Measurements from ENCODE around the gene IGDCC3.

Gene IGDCC3

DNA sequence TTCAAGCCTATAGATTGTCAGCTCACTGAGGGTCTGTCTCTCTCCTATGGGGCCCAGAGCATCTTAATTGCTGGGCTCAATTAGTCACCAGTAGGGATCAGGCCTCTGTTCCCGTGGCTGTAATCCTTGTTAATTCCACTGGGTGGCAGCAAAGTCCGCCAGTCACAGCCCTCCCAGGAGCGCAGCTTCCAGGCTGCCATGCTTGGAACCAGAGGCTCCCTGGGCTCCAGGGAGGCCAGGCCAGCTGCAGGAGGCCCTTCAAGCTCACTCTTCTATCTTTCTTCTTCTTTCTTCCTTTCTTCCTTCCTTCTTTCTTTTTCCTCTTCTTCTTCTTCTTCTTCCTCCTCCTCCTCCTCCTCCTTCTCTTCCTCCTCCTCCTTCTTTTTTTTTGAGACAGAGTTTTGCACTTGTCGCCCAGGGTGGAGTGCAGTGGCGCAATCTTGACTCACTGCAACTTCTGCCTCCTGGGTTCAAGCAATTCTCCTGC is 58.9 kb downstream of the IGDCC3 start:
- DNase-seq: peak; percentile 63 to 92

DNA sequence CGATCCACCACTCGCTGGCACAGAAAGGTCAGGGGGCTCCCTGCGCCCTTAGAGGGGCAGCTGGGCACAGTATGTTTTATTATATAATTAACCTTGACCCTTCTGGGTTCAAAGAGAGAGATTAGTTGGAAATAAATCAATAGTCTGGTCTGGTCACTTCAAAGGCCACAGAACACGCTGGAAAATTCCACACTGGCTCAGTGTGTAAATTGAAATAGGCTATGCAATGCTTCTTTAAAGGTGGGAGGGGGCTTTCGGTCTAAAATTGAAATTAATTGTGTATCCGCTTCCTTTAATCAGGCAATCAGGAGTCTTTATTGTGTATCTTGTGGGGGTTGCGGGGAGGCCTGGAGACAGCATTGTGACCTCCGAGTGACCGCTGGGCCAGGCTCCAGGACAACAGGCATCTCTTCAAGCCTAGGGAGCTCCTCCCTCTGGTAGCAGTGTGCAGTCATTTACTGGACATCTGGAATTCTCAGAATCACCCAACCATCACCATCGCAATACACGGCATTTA is 65.3 kb downstream of the IGDCC3 start:
- DNase-seq: no peak

DNA sequence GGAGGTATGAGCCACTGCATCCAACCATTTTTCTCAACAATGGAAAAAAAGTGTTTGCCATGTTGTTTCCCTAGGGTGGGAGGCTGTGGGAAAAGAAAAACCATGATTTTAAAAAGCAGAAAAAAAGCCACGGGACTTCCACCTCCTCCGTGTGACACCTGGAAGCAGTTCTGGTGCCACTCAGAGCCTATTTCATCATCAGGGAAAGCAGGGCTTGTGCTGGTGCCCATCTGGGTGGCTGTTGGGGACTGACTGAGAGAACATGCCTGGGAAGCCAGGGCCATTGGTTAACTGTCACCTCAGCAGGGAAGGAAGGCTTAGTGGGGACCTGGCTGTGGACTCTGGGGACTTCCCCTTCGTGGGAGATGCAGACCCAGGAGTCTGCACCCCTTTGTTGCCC is 66.0 kb downstream of the IGDCC3 start:
- no peak for DNase-seq

DNA sequence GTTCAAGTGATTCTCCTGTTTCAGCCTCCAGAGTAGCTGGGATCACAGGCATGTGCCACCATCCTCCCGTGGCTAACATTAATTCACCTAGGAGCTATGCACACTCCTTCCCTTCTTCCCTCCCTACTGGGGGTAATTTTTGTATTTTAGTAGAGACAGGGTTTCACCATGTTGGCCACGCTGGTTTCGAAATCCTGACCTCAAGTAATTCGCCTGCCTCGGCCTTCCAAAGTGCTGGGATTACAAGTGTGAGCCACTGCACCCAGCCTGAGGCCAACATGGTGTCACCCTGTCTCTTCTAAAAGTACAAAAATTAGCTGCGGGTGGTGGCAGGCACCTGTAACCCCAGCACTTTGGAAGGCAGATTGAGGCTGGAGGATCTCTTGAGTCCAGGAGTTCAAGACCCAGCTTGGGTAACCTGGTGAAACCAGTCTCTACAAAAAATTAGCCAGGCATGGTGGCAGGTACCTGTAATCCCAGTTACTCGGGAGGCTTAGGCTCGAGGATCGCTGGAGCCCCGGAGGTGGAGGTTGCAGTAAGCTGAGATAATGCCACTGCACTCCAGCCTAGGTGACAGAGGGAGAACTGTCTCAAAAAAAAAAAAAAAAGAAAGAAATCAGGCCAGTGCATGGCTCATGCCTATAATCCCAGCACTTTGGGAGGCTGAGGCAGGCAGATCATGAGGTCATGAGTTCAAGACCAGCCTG is 67.2 kb downstream of the IGDCC3 start:
- DNase-seq: no peak

DNA sequence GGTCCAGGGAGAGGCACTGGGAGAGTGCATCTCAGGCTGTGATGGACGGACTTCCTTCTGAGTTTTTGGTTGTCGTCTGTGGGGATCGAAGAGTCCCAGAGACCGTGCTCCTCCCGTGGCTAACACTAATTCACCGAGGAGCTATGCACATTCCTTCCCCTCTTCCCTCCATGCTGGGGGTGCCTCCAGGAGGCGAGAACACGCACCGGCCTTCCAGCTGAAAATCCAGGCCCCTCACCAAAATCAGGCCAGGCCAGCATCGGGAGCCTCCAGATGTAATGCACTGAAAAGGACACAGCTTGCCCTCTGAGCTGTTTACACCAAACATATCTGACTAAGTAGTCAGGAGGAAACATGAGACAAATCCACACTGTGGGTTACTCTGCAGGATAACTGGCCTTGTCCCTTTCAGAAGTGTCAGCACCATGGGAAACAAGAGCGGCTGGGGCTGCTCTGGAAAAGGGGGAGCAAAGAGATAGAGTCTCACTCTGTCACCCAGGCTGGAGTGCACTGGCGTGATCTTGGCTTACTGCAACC is 67.9 kb downstream of the IGDCC3 start:
- DNase-seq: no peak

DNA sequence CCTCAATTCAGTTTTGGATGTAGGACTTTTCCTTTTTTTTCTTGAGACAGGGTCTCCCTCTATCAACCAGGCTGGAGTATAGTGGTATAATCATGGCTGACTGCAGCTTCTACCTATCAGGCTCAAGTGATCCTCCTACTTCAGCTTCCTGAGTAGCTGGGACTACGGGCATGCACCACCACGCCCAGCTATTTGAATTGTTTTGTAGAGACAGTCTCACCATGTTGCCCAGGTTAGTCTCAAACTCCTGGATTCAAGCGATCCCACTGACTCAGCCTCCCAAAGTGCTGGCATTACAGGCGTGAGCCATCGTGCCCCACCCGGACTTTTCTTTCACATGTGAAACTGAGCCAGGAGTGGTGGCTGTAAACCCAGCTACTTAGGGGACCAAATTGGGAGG is 69.8 kb downstream of the IGDCC3 start:
- no peak for DNase-seq

DNA sequence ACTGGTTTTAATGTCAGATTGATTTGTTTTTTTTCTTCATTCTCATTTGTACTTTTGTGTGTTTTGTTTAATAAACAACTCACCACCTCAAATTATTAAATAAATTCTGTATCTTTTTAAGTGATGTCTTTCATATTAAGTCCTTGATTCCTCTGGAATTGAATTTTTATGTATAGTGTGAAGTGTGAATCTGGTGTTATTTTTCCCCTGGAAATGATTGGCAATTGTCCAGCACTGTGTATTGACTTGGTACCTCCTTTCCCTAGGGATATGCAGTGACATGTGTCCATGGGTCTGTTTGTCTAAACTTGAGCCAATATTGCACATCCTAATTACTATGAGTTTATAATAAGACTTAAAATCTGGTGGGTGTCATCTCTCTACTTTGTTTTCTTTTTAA is 71.3 kb downstream of the IGDCC3 start:
- no peak for DNase-seq

DNA sequence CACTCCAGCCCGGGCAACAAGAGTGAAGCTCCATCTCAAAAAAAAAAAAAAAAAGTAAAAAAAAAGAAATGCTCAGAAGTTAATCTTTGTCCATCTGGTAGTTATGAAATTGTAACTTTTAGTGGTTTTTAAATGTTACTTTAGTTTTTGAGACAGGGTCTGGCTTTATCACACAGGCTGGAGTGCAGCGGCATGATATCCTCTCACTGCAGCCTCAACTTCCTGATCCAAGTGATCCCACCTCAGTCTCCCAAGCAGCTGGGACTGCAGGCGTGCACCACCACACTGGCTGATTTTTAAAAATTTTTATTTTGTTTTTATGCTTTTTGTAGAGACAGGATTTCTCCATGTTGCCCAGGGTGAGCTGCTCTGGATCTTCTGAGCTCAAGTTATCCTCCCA is 72.0 kb downstream of the IGDCC3 start:
- peak in 1 of 2 donors; percentile 10 for DNase-seq

DNA sequence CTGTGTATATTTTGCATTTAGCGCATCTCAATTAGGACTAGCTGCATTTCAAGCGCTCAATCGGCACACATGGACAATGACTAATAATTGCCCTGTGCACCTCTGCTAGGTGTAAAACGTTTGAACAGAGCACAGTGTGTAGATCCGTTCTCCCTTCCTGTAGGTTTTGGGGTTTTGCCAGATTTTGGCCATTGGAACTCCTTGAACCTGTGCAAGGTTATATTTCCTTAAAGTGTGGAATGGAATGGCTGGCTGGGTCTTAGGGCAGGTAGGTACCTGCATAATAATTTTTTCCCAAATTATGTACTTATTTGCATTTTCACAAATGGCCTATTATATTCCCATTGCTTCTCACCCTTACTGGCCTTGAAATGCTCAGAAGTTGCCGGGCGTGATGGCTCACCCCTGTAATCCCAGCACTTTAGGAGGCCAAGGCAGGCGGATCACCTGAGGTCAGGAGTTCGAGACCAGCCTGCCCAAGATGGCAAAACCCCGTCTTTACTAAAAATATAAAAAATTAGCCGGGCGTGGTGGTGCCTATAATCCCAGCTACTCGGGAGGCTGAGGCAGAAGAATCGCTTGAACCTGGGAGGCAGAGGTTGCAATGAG is 72.5 kb downstream of the IGDCC3 start:
- DNase-seq: no peak

DNA sequence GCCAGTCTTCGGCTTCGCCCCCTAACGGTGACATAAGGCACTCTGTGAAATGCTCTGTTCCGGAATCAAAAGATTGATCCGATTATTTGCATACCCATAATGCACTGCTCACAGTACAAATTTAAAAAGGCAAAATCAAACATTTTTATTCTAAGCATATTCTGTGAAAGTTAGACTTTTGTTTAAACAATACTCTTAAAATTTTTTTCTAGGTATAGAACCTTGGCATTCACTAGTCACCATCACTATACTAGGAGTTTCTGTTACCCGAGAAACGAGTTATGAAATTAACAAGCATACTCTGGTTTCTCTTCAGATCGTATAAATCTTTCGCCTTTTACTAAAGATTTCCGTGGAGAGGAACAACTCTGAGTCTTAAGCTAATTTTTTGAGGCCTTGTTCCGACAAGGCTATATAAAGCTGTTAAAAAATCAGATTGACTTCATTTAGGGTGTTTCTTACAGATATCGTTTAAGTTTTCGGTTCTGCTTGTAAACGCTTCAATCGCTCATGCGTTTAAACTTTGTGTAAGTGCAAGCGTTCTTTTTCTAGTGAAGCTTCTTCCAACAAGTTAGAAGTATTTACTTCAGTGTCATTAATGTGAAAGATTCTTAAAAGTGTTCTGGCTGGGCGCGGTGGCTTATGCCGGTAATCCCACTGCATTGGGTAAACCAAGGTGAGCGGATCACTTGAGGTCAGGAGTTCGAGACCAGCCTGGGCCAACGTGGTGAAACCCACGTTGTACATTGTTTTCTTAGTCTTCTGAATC is 73.2 kb downstream of the IGDCC3 start, which contains the start of gene RNU5B-1:
TSS of gene RNU5B-1 (plus strand) at position 297 of the 769 bp plus-strand sequence.
- DNase-seq: peak; percentile 95 to 97

DNA sequence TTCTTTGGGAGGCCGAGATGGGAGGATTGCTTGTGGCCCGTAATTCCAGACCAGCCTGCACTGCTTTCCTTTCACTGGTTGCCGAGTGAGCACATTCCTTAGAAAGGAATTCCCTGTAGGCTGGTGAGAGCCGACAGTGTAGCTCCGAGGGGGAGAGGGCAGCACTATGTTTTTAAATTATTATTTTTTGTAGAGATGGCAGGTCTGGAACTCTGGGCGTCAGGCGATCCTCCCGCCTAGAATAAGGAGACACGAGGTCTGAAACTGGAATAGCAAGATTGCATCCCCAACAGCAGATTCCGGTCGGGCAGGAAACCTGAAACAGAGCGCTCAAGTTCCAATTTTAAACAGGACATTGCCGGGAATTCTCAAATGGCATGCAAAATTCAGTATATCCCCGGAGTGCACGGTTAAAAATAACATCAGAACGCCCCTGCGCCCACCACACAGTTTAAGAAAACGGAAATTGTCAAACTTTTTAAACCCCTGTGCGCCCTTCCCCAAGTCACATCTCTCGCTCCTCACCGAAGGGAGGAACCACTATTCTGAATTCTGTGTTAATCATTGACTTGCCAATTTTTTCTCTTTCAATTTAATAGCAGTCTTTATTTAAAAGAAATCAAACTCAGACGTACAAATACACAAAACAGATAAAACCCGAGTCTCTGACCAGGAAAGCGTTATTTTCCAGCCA is 74.0 kb downstream of the IGDCC3 start:
- peak in 1 of 2 donors; percentile 12 for DNase-seq

DNA sequence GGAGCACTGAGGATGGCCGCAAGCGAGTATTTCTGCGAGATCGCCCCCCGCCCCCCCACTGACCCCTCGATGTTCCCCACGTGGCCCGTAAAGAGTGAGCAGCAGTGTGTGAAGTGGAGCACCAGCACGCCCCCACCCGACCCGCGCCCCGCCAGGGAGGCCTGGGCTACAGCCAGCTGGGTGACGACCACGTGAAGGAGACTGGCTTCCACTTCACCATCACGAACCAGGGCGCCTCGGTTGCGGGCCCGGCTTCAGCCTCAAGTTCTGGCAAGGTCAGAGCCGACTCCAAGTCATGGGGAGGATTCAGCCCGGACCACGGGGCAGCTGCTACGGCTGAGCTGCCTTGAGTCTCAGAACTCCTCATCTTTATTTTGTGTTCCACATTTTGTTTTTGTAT is 75.7 kb downstream of the IGDCC3 start:
- no peak for DNase-seq

DNA sequence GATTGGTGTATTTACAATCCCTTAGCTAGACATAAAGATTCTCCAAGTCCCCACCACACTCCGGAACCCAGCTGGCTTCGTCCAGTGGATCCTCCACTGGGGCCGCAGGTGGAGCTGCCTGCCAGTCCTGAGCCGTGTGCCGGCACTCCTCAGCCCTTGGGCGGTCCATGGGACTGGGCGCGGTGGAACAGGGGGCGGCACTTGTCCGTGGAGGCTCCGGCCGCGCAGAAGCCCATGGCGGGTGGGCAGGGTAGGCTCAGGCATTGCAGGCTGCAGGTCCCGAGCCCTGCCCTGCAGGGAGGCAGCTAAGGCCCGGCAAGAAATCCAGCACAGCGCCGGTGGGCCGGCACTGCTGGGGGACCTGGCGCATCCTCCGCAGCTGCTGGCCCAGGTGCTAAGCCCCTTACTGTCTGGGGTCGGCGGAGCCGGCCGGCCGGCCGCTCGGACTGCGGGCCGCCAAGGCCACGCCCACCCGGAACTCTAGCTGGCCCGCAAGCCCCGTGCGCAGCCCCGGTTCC is 76.8 kb downstream of the IGDCC3 start:
- DNase-seq: no peak

DNA sequence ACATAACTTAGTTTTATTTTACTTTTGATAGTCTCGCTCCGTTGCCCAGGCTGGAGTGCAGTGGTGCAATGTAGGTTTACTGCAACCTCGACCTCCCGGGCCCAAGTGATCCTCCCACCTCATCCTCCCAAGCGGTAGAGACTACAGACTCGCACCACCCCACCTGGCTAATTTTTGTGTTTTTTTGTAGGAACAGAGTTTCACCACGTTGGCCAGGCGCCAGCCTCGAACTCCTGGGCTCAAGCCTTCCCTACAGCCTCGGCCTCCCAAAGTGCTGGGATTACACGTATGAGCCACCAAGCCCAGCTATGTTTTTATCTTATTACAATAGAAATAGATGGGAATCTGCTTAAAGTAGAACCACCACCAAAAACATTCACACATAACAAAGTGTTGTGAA is 79.1 kb downstream of the IGDCC3 start:
- no peak for DNase-seq

DNA sequence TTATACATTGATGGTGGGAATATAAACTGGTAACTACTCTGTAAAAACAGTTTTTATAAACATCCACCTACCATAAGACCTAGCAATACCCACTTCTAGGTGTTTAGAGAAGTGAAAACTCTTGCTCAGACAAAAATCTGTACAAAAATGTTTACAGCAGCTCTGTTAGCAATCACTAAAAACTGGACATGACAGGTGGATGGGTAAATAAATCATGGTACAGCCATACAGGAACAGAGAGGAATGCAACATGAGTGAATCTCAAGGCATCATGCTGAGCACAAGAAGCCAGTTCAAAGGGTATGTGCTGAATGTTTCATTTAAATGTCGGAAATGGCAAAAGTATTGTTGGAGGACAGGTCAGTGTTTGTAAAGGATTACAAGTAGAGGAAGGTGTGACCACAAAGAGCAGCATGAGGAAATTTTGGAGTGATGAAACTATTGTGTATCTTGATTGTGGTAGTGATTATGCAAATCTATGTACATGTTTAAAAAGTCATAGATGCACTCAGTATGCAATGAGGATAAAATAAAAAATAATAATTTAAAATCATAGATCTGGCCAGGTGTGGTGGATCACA is 84.8 kb downstream of the IGDCC3 start:
- DNase-seq: no peak

DNA sequence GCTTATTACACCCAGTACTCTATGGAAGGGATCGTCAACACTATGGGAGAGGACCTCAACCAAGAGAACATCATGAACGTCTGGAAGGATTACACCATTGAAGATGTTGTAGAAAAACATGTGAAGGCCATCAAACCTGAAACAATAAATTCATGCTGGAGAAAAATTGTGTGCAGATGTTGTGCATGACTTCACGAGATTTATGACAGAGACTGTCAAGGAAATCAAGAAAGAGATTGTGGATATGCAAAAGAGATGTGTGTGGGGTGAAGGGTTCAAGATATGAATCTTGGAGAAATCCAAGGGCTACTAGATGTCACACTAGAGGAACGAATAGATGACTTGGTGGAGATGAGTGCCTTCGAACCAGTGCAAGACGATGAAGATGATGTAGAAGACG is 87.6 kb downstream of the IGDCC3 start:
- DNase-seq: no peak

DNA sequence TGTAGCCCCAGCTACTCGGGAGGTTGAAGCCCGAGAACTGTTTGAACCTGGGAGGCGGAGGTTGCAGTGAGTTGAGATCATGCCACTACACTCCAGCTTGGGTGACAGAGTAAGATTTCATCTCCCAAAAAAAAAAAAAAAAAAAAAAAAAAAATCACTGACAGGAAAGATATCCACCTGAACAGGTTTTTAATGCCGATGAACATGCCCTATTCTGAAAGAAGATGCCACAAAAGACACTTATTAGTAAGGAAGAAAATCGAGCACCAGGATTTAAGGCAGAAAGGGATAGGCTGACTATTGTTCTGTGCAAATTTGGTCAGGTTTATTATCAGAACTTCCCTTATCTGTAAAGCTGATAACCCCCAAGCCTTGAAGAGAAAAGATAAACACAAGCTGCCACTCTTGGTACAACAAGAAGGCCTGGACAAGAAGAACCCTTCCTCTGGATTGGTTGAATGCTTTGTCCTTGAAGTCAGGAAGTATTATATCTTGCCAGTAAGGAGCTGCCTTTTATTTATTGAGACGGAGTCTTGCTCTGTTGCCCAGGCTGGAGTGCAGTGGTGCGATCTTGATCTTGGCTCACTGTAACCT is 88.4 kb downstream of the IGDCC3 start:
- no peak for DNase-seq

DNA sequence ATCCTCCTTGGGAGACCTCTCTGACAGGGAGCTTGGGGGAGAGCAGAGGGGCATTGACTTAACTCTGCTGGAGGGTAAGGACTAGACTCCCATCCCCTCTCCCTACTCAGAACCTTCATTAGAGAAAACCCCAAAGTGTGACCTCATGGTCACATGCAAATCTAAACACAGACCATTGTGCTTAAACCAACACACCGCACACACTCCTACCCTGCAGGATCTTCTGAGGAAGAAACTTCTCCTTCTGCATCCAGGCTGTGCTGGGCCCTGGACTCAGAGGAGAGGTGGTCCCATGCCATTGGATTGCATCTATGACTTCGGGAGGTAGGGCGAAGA is 90.3 kb downstream of the IGDCC3 start:
- peak; percentile 60 to 77 for DNase-seq

DNA sequence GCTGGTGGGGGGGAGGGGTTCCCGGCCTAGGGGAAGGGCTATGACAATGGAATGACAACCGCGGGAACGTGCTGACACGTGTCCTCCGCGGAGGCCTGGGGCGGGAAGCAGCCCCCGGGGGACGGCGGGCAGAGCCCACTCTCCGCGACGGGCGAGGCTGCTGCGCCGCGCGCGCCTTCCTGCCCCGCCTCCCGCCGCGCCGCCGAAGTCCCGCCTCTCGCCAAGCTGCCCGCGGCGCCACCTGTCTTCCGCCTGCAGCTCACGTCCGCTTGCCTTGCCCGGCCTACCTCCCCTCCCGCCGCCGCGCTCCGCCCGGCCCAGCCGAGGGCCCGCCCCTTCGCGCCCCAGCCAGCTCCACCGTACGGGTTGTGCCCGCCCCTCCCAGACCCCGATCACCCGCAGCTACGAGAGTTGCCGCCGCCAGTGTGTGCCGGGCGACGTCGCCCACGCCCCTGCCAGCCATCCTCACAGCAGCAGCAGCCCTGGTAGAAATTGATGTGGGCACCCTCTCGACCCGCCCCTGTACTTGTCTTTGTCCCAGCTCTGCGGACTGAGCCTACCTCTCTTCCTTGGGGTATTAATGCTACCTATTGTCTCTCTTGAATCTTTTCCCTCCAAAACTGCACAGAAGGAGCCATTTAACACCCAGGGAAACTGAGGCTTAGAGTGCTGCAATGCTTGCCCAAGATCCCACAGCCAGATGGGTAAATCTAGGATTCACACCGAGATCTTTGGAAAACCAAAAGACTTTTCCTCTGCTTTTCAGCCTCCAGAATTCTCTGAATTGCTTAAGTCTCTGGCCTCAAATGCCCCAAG is 90.9 kb downstream of the IGDCC3 start, which contains the start of gene PARP16:
TSS of gene PARP16 (minus strand) at position 180 of the 816 bp plus-strand sequence. CDS start 457 bp downstream, outside the sequence.
- DNase-seq: peak; percentile 52 to 72

DNA sequence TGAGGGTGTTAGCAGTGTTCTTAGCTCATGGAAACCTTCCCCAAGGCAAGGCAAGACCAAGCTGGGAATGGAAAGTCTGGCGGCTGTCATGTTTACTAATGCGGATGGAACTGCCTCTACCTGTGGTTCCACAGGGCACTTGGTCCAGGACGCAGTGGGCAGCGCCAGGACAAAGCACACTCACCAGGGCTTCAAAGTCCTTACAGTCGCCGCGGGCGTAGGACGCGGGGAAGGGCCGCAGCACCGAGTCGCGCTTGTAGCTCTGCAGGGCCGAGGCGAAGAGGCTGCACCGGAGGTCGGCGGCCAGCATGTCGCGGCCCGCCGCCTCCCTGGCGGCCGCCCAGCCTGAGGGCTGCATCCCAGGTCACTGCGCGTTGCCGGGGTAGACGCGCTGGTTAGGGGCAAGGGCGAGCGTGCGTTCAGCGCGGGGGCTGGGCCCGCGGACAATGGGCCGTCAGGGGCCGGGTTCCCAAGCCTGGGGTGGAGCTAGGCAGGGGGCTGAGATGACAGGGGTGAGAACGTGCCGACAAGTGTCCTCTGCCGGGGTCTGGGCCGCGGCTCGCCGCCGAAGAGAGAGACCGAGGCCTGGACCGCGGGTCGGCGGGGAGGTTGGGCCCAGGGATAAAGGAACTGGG is 91.6 kb downstream of the IGDCC3 start:
- no peak for DNase-seq
